ENCODE results near the gene GUCY1A2. TPM values are rescaled to one million over a fixed set of nuclear protein-coding genes. Genes with fewer than 3 reads are reported as not detected.

The GUCY1A2 gene
- total RNA-seq, 4 donors from 2014 or later: 2.5 to 7.7 (median 4.4) TPM

GRCh38 chr11:106770489-106771085, 247.7 kb downstream of the GUCY1A2 start:
- Histone ChIP-seq H3K27me3 (no peaks in the 10 kb centered on the region), H3K9me3 (no peaks in the 10 kb centered on the region), H3K4me1 (no peaks in the 10 kb centered on the region), H3K4me3 (no peak overlapping the region), H3K36me3 (no peaks in the 10 kb centered on the region), H3K27ac (replicated peaks in 1 of 4) (no peak overlapping the region)
- intact Hi-C loops (cut with DNase I): no loop called here
- no peak for TF ChIP-seq POLR2A (IDR thresholded peaks at IDR 0.05; ENCODE audit: low read depth)
- no peak for TF ChIP-seq POLR2AphosphoS5 (IDR thresholded peaks at IDR 0.05)
- TF ChIP-seq EP300 (IDR thresholded peaks at IDR 0.05): no peak
- DNase-seq (ENCODE audit: extremely low spot score): no peak

- no peaks in the 10 kb centered on the region for H3K4me1 ChIP-seq
- intact Hi-C loops (cut with DNase I): no loop called here
- TF ChIP-seq EP300 (IDR thresholded peaks at IDR 0.05) (no peak), POLR2A (IDR thresholded peaks at IDR 0.05; ENCODE audit: low read depth) (no peak), POLR2AphosphoS5 (IDR thresholded peaks at IDR 0.05) (no peak), CTCF (IDR thresholded peaks at IDR 0.05) (no peak)
- no peaks in the 10 kb centered on the region for H3K27me3 ChIP-seq
- no peak overlapping the region for H3K27ac ChIP-seq (replicated peaks in 1 of 4)
- no peaks in the 10 kb centered on the region for H3K36me3 ChIP-seq
- DNase-seq (ENCODE audit: extremely low spot score): no peak
- H3K9me3 ChIP-seq: no peaks in the 10 kb centered on the region
- 53% methylated on average over 2 of the region's 2 CpGs for WGBS
- no peak overlapping the region for H3K4me3 ChIP-seq
Observed at GRCh38 chr11:106765469-106766258, 252.6 kb downstream of the GUCY1A2 start.

- Histone ChIP-seq H3K9me3 (no peaks in the 10 kb centered on the region), H3K36me3 (no peaks in the 10 kb centered on the region), H3K4me1 (no peaks in the 10 kb centered on the region), H3K27me3 (no peaks in the 10 kb centered on the region), H3K27ac (replicated peaks in 1 of 4) (no peak overlapping the region), H3K4me3 (no peak overlapping the region)
- no peak for DNase-seq (ENCODE audit: extremely low spot score)
- no peak for TF ChIP-seq EP300 (IDR thresholded peaks at IDR 0.05)
- TF ChIP-seq POLR2A (IDR thresholded peaks at IDR 0.05; ENCODE audit: low read depth): no peak
- TF ChIP-seq POLR2AphosphoS5 (IDR thresholded peaks at IDR 0.05): no peak
- TF ChIP-seq CTCF (IDR thresholded peaks at IDR 0.05): no peak
- intact Hi-C loops (cut with DNase I): no loop called here
- WGBS: 87% methylated on average over 3 of the region's 3 CpGs
Observed at GRCh38 chr11:106763501-106763900, 254.8 kb downstream of the GUCY1A2 start.

GRCh38 chr11:106761745-106762144, 256.5 kb downstream of the GUCY1A2 start:
- 96% methylated on average over 1 of the region's 1 CpG for WGBS
- no peaks in the 10 kb centered on the region for H3K27me3 ChIP-seq
- DNase-seq (ENCODE audit: extremely low spot score): no peak
- no peak for TF ChIP-seq CTCF (IDR thresholded peaks at IDR 0.05)
- H3K9me3 ChIP-seq: no peaks in the 10 kb centered on the region
- no peaks in the 10 kb centered on the region for H3K4me1 ChIP-seq
- intact Hi-C loops (cut with DNase I): no loop called here
- no peak overlapping the region for H3K4me3 ChIP-seq
- H3K36me3 ChIP-seq: no peaks in the 10 kb centered on the region
- no peak overlapping the region for H3K27ac ChIP-seq (replicated peaks in 1 of 4)

- DNase-seq (ENCODE audit: extremely low spot score): no peak
- Histone ChIP-seq H3K27ac (replicated peaks in 1 of 4) (no peak overlapping the region), H3K36me3 (no peaks in the 10 kb centered on the region), H3K9me3 (no peaks in the 10 kb centered on the region), H3K27me3 (no peaks in the 10 kb centered on the region), H3K4me3 (no peak overlapping the region), H3K4me1 (no peaks in the 10 kb centered on the region)
- WGBS: 29% methylated on average over 1 of the region's 1 CpG
- intact Hi-C loops (cut with DNase I): no loop called here
- TF ChIP-seq EP300 (IDR thresholded peaks at IDR 0.05) (no peak), POLR2AphosphoS5 (IDR thresholded peaks at IDR 0.05) (no peak), CTCF (IDR thresholded peaks at IDR 0.05) (no peak), POLR2A (IDR thresholded peaks at IDR 0.05; ENCODE audit: low read depth) (no peak)
Observed at GRCh38 chr11:106761240-106761639, 257.0 kb downstream of the GUCY1A2 start.
